ENCODE data around the gene PLPP2.

DNA sequence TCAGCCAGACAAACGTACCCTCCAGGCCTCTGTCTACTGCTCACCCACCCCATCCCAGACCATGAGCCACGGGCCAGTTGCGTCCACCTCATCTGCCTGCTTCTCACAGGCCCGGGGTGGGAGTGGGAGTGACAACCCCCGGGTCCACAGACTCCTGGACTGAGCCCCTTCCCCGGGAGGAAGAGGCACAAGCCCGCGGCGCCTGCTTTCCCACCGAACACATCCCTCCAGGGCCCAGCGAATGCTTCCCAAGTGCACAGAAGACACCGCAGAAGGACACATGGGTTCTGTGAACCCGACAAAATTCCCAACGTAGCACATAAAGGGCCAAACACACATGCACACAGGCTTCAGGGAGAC is 18.0 kb upstream of the PLPP2 start:
- TF ChIP-seq, protein P1, sequence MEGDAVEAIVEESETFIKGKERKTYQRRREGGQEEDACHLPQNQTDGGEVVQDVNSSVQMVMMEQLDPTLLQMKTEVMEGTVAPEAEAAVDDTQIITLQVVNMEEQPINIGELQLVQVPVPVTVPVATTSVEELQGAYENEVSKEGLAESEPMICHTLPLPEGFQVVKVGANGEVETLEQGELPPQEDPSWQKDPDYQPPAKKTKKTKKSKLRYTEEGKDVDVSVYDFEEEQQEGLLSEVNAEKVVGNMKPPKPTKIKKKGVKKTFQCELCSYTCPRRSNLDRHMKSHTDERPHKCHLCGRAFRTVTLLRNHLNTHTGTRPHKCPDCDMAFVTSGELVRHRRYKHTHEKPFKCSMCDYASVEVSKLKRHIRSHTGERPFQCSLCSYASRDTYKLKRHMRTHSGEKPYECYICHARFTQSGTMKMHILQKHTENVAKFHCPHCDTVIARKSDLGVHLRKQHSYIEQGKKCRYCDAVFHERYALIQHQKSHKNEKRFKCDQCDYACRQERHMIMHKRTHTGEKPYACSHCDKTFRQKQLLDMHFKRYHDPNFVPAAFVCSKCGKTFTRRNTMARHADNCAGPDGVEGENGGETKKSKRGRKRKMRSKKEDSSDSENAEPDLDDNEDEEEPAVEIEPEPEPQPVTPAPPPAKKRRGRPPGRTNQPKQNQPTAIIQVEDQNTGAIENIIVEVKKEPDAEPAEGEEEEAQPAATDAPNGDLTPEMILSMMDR (IDR thresholded peaks at IDR 0.05): no peak
- TF ChIP-seq EP300 (IDR thresholded peaks at IDR 0.05) (no peak), POLR2A (IDR thresholded peaks at IDR 0.05) (no peak)
